IMR-90 (cell line): Measurements from ENCODE around the gene SLC24A3. TPM values are rescaled to one million over a fixed set of nuclear protein-coding genes. Genes with fewer than 3 reads are reported as not detected.

Source experiments
- ATAC-seq: fragments of 200-7000 bp; cut with Tn5 transposase; 2 replicates; pipeline ENCODE4 v1.9.1; 2020; ENCODE audit warnings: low read depth, mild to moderate bottlenecking, moderate library complexity
- BruUV-seq: library from RNA; stranded (reverse); fragments of 400-500 nt; replicated peaks from 2 replicates; lab custom pipeline; 2021; lab: Mats Ljungman, UMichigan
- CTCF ChIA-PET: fragments of 300-600 bp; formaldehyde crosslinking; extraction: SDS; loops from one replicate; lab custom pipeline; 2021; ENCODE audit warnings: antibody characterized with exemption; lab: Yijun Ruan, JAX
- POLR2A ChIA-PET: fragments of 300-600 bp; sonication (Branson Sonifier 250); formaldehyde crosslinking; loops from one replicate; lab custom pipeline; 2022; ENCODE audit warnings: antibody characterized with exemption; ENCODE audit not compliant: unreplicated experiment; lab: Charles Lee
- DNase-seq: peaks from one replicate; pipeline ENCODE4 v3.0.0; 2013
- H2AFZ ChIP-seq: replicated peaks from 2 replicates; pipeline ENCODE3; 2013; ENCODE audit warnings: low read length, mild to moderate bottlenecking; ENCODE audit not compliant: poor library complexity
- H2AK5ac ChIP-seq: 2 replicates; pipeline ENCODE4 v1.6.1; 2013; ENCODE audit warnings: low read depth, low read length, inconsistent platforms
- H2AK9ac ChIP-seq: replicated peaks from 2 replicates; pipeline ENCODE3; 2013; ENCODE audit warnings: mild to moderate bottlenecking, low read depth, low read length, moderate library complexity; ENCODE audit not compliant: poor library complexity
- H2BK120ac ChIP-seq: 2 replicates; pipeline ENCODE4 v1.6.1; 2013; ENCODE audit warnings: low read depth, low read length, inconsistent platforms
- H2BK15ac ChIP-seq: 3 replicates; pipeline ENCODE4 v1.6.1; 2013; ENCODE audit warnings: low read depth, low read length, inconsistent platforms
- H2BK20ac ChIP-seq: 2 replicates; pipeline ENCODE4 v1.6.1; 2013; ENCODE audit warnings: low read depth, mild to moderate bottlenecking, inconsistent platforms, low read length, moderate library complexity
- H2BK5ac ChIP-seq: 2 replicates; pipeline ENCODE4 v1.6.1; 2013; ENCODE audit warnings: mild to moderate bottlenecking, low read depth, low read length, inconsistent platforms; ENCODE audit not compliant: poor library complexity, severe bottlenecking
- H3K14ac ChIP-seq: replicated peaks from 2 replicates; pipeline ENCODE4 v1.6.1; 2013; ENCODE audit warnings: low read depth, low read length, inconsistent platforms
- H3K18ac ChIP-seq: 2 replicates; pipeline ENCODE4 v1.6.1; 2013; ENCODE audit warnings: low read depth, low read length, control low read depth
- H3K23ac ChIP-seq: 2 replicates; pipeline ENCODE4 v1.6.1; 2013; ENCODE audit warnings: low read depth, low read length, inconsistent platforms
- H3K27ac ChIP-seq: 2 replicates; pipeline ENCODE4 v1.5.1; 2013; ENCODE audit warnings: mild to moderate bottlenecking, control low read depth, low read length; ENCODE audit not compliant: insufficient read depth
- H3K27me3 ChIP-seq: 2 replicates; pipeline ENCODE4 v1.6.1; 2013; ENCODE audit warnings: low read length; ENCODE audit not compliant: control insufficient read depth, insufficient read depth
- H3K36me3 ChIP-seq: 2 replicates; pipeline ENCODE4 v1.6.1; 2013; ENCODE audit warnings: low read length, mixed read lengths; ENCODE audit not compliant: control insufficient read depth, insufficient read depth
- H3K4ac ChIP-seq: 2 replicates; pipeline ENCODE4 v1.6.1; 2013; ENCODE audit warnings: low read depth, low read length, inconsistent platforms
- H3K4me1 ChIP-seq: 2 replicates; pipeline ENCODE4 v1.6.1; 2013; ENCODE audit warnings: low read length, mixed read lengths; ENCODE audit not compliant: control insufficient read depth, insufficient read depth
- H3K4me2 ChIP-seq: 2 replicates; pipeline ENCODE4 v1.6.1; 2013; ENCODE audit warnings: low read depth, mild to moderate bottlenecking, control low read depth, low read length, moderate library complexity
- H3K4me3 ChIP-seq: 2 replicates; pipeline ENCODE4 v1.5.1; 2013; ENCODE audit warnings: low read depth, mild to moderate bottlenecking, control low read depth, low read length, moderate library complexity; ENCODE audit not compliant: insufficient read depth
- H3K56ac ChIP-seq: 2 replicates; pipeline ENCODE4 v1.6.1; 2013; ENCODE audit warnings: low read length, inconsistent platforms; ENCODE audit not compliant: insufficient read depth; ENCODE audit errors: extremely low read depth
- H3K79me1 ChIP-seq, 2 experiments: 2 replicates each; pipeline ENCODE4 v1.6.1; 2013; ENCODE audit warnings: low read length in 2 of 2, inconsistent platforms in 1 of 2, low read depth in 1 of 2
- H3K9ac ChIP-seq: 2 replicates; pipeline ENCODE4 v1.6.1; 2013; ENCODE audit warnings: low read depth, low read length, control low read depth
- H3K9me1 ChIP-seq: 2 replicates; pipeline ENCODE4 v1.6.1; 2013; ENCODE audit warnings: low read length, inconsistent platforms; ENCODE audit not compliant: insufficient read depth
- H3K9me3 ChIP-seq: 2 replicates; pipeline ENCODE4 v1.6.1; 2013; ENCODE audit warnings: low read length; ENCODE audit not compliant: control insufficient read depth, insufficient read depth
- H4K20me1 ChIP-seq: 2 replicates; pipeline ENCODE4 v1.6.1; 2013; ENCODE audit warnings: low read length, inconsistent platforms; ENCODE audit not compliant: insufficient read depth
- H4K5ac ChIP-seq: 2 replicates; pipeline ENCODE4 v1.6.1; 2013; ENCODE audit warnings: mild to moderate bottlenecking, low read depth, low read length, control low read depth
- H4K8ac ChIP-seq, 2 experiments: 2 replicates each; pipeline ENCODE4 v1.6.1; 2013; ENCODE audit warnings: low read depth in 2 of 2, low read length in 2 of 2, control low read depth in 1 of 2, inconsistent platforms in 1 of 2
- H4K91ac ChIP-seq: 2 replicates; pipeline ENCODE4 v1.6.1; 2013; ENCODE audit warnings: low read depth, low read length, inconsistent platforms; ENCODE audit not compliant: insufficient read depth
- BHLHE40 ChIP-seq: fragments of 150-350 bp; IDR thresholded peaks from 2 replicates; pipeline ENCODE4 v1.6.1; 2016; ENCODE audit warnings: mild to moderate bottlenecking, low read depth, low read length
- CEBPB ChIP-seq: IDR thresholded peaks from 2 replicates; pipeline ENCODE4 v1.6.1; 2012; ENCODE audit warnings: low read depth, low read length, improper control_type of control experiment
- CHD1 ChIP-seq: IDR thresholded peaks from 2 replicates; pipeline ENCODE4 v1.6.1; 2012; ENCODE audit warnings: low read depth, low read length, improper control_type of control experiment
- CTCF ChIP-seq: conservative IDR thresholded peaks from 2 replicates; pipeline ENCODE4 v1.5.1; 2012; ENCODE audit warnings: mild to moderate bottlenecking, low read depth, low read length, improper control_type of control experiment
- ELK1 ChIP-seq: fragments of 150-350 bp; IDR thresholded peaks from 2 replicates; pipeline ENCODE4 v1.6.1; 2016; ENCODE audit warnings: low read depth, mild to moderate bottlenecking, low read length, moderate library complexity, borderline replicate concordance
- FOS ChIP-seq: fragments of 150-350 bp; IDR thresholded peaks from 2 replicates; pipeline ENCODE4 v1.6.1; 2016; ENCODE audit warnings: low read depth, low read length
- MAFK ChIP-seq: IDR thresholded peaks from 2 replicates; pipeline ENCODE4 v1.6.1; 2012; ENCODE audit warnings: low read depth, low read length, improper control_type of control experiment
- MAZ ChIP-seq: IDR thresholded peaks from 2 replicates; pipeline ENCODE4 v1.6.1; 2012; ENCODE audit warnings: low read depth, mild to moderate bottlenecking, low read length, improper control_type of control experiment, moderate library complexity, borderline replicate concordance
- MXI1 ChIP-seq: IDR thresholded peaks from 2 replicates; pipeline ENCODE4 v1.6.1; 2012; ENCODE audit warnings: low read depth, mild to moderate bottlenecking, low read length, moderate library complexity, borderline replicate concordance
- NFE2L2 ChIP-seq: fragments of 150-350 bp; IDR thresholded peaks from 2 replicates; pipeline ENCODE4 v1.6.1; 2016; ENCODE audit warnings: low read depth, mild to moderate bottlenecking, low read length
- POLR2A ChIP-seq: IDR thresholded peaks from 2 replicates; pipeline ENCODE4 v1.6.1; 2012; ENCODE audit warnings: mild to moderate bottlenecking, low read depth, low read length
- RAD21 ChIP-seq: IDR thresholded peaks from 2 replicates; pipeline ENCODE4 v1.6.1; 2012; ENCODE audit warnings: low read length, improper control_type of control experiment
- RCOR1 ChIP-seq: IDR thresholded peaks from 2 replicates; pipeline ENCODE4 v1.6.1; 2012; ENCODE audit warnings: mild to moderate bottlenecking, low read length, improper control_type of control experiment; ENCODE audit not compliant: insufficient replicate concordance
- RFX5 ChIP-seq: IDR thresholded peaks from 2 replicates; pipeline ENCODE4 v1.8.0; 2012; ENCODE audit warnings: low read depth, mild to moderate bottlenecking, low read length, moderate library complexity
- SMC3 ChIP-seq: fragments of 150-350 bp; IDR thresholded peaks from 2 replicates; pipeline ENCODE4 v1.6.1; 2016; ENCODE audit warnings: low read depth, mild to moderate bottlenecking, antibody characterized with exemption, low read length, moderate library complexity
- USF2 ChIP-seq: fragments of 150-350 bp; IDR thresholded peaks from 2 replicates; pipeline ENCODE4 v1.6.1; 2017; ENCODE audit warnings: mild to moderate bottlenecking, antibody characterized with exemption, low read length, low read depth
- WGBS, 2 experiments: methylation state at CpG; one replicate each; pipeline versions ENCODE4 v1.1.5 to v1.1.7; 2013; ENCODE audit warnings: missing lambda C conversion rate in 2 of 2; ENCODE audit not compliant: insufficient read length in 1 of 2; ENCODE audit errors: extremely low coverage in 2 of 2; 5-methylcytosine and 5-hydroxymethylcytosine counted together
- dilution Hi-C: fragments of 300-500 bp; cut with HindIII; formaldehyde crosslinking; loops from one replicate; pipeline ENCODE4 v1.14.3; 2018; ENCODE audit warnings: low sequenced_read_pairs; ENCODE audit not compliant: unreplicated experiment
- in situ Hi-C: fragments of 300-500 bp; cut with MboI; formaldehyde crosslinking; loops from 3 replicates; pipeline ENCODE4 v1.14.3; 2019; ENCODE audit warnings: low sequenced_read_pairs, inconsistent platforms, mixed read lengths
- intact Hi-C: fragments of 100-400 bp; cut with micrococcal nuclease; formaldehyde crosslinking; loops from 2 replicates; pipeline ENCODE4 v1.10.0; 2022
- polyA plus RNA-seq, 3 experiments: library from polyadenylated mRNA; depleted of rRNA; stranded (reverse); fragments of >200 nt; gene quantifications; 2 replicates each; pipeline ENCODE4 v1.2.3, GENCODE V29; 2012; ENCODE audit warnings: low replicate concordance in 1 of 3
- total RNA-seq: library from RNA; depleted of rRNA; stranded (reverse); fragments of >200 nt; gene quantifications from 2 replicates; pipeline ENCODE4 v1.2.3, GENCODE V29; 2012

SLC24A3 gene
- total and polyA plus RNA-seq, 2 of the 4 experiments (the other 2 are of a cell fraction): not detected

GRCh38 chr20:19397226-19397625 lies 184.8 kb downstream of the SLC24A3 start:
- no peak overlapping the region for H3K4me3 ChIP-seq
- no peak for TF ChIP-seq MAFK
- TF ChIP-seq RAD21: no peak
- TF ChIP-seq CTCF: no peak
- no peak for TF ChIP-seq FOS
- no peak for TF ChIP-seq POLR2A
- TF ChIP-seq RCOR1: no peak
- no peak for TF ChIP-seq NFE2L2
- no peak for TF ChIP-seq RFX5
- no peak for TF ChIP-seq CHD1
- TF ChIP-seq ELK1: no peak
- no peak for TF ChIP-seq SMC3
- TF ChIP-seq MAZ: no peak
- no peak for TF ChIP-seq BHLHE40
- no peak for TF ChIP-seq MXI1
- no peak for TF ChIP-seq CEBPB
- no peak for TF ChIP-seq USF2
- H3K9me3 ChIP-seq: peaks cover 3% of the 10 kb centered on the region; the same call in 1 of the 2 replicates
- intact Hi-C loops: no loop called here
- H4K91ac ChIP-seq: no peak overlapping the region
- H3K9me1 ChIP-seq: no peaks in the 10 kb centered on the region
- no peaks in the 10 kb centered on the region for H4K20me1 ChIP-seq
- H4K8ac ChIP-seq: no peak overlapping the region
- H2AK9ac ChIP-seq: no peak overlapping the region
- in situ Hi-C loops: no loop called here
- WGBS, 2 experiments: no CpG with 5 or more reads among the region's 3 CpGs
- H3K4me1 ChIP-seq: no peaks in the 10 kb centered on the region
- ATAC-seq (no peak), DNase-seq (no peak)
- no peaks in the 10 kb centered on the region for H3K27me3 ChIP-seq
- no peak overlapping the region for H3K23ac ChIP-seq
- ChIA-PET POLR2A (no interaction called here), CTCF (no interaction called here)
- no peak overlapping the region for H3K18ac ChIP-seq
- no peak overlapping the region for H3K4me2 ChIP-seq
- H3K14ac ChIP-seq: no peak overlapping the region
- no peak overlapping the region for H2AFZ ChIP-seq
- H3K4ac ChIP-seq: no peak overlapping the region
- no peak overlapping the region for H4K5ac ChIP-seq
- H2BK15ac ChIP-seq: no peak overlapping the region
- no peak overlapping the region for H3K56ac ChIP-seq
- H3K36me3 ChIP-seq: no peaks in the 10 kb centered on the region
- H2AK5ac ChIP-seq: no peak overlapping the region
- no peak overlapping the region for H3K27ac ChIP-seq
- no TSS peak for BruUV-seq
- H2BK5ac ChIP-seq: no peak overlapping the region
- no peaks in the 10 kb centered on the region for H3K79me1 ChIP-seq
- dilution Hi-C loops: no loop called here
- H3K9ac ChIP-seq: no peak overlapping the region
- no peak overlapping the region for H2BK20ac ChIP-seq
- H2BK120ac ChIP-seq: no peak overlapping the region
